NCI-H510A (cell line): ENCODE measurements around the gene BTC.
"Not testable (repeated sequence)": the region's sequence is repeated elsewhere in the genome, so short reads cannot be mapped to it uniquely, and the experiment has no call there.

Experiments used
- DNase-seq: peaks from one replicate; lab custom pipeline; 2025; lab: John Stamatoyannopoulos, UW

Gene BTC

DNA sequence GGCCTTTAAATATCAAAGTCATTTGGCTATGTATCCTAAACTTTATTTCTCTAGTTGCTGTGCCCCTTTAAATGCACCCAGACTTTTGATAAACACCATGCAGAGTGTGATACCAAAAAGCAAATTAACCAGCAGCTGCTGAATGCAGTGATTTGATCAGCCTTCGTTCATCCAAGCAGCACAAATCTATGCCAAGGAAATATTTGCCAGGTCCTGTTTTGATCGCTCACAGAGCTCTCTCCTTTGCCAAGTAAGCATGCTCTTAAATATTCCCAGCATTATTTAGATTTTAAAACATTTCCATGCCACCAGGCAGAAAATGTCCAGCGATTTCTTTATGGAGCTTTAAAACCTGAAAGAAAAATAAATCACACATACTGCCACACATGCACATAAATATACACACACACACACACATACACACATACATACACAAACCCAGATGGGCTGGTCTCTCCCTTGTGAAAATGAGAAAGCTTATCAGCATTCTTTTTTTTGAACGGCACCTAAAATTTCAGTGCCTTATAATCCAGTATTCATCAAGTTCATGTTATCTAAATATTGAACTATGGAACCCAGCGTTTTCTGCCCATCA lies 35.7 kb downstream of the BTC start:
- no peak for DNase-seq

DNA sequence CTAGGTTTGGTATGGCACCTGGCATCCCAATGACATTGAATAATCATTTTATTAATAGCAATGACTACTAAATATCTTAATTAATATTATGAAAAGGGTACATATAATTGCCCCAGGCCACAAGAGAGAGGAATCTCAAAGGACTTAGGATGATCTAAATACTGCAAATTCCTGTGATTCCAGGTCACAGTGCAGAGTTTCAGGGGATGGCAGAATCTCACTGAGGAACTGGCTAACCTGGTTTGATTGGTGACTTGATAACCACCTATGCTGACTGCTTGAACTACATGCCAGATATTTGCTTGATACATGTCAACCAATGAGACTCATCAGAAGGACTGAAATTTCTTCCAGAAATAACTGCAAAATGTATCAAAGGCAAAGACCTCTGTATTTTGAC lies 37.2 kb downstream of the BTC start:
- DNase-seq = no peak

DNA sequence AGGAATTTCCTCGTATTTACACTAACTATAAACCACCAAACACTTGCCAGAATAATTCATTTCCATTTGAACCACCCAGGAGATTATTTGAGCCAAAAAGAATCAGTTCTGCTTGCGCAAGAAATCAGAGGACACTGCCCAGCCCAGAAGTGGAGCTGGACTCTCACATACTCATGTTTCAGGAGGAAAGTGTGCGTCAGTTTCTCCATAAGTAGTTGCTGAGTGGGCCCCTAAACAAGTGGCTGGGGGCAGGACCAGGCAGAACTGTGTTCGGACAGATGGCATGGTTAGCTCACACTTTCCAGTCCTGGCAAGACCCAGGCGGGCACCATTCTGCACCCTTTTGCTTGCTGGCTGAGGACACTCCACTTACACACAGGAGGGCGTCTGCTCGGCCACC lies 38.8 kb downstream of the BTC start:
- DNase-seq = no peak

DNA sequence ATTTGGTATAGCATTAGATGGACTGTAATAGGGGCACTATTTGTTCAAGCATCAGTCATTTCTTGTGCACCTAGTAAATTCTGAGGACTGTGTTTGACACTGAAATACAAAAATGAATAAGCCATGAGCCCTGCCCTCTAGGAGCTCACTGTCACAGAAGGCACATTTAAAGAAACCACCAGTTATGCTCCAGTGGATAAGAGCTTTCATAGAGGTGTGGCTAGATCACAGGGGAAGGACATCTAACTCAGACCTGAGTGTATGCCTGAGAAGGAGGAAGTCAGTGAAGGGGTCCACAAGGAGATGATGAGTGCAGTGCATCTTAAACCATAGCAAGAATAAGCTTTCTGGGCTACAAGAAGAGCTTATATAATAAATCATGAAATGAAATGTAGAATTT lies 40.1 kb downstream of the BTC start:
- DNase-seq = no peak

DNA sequence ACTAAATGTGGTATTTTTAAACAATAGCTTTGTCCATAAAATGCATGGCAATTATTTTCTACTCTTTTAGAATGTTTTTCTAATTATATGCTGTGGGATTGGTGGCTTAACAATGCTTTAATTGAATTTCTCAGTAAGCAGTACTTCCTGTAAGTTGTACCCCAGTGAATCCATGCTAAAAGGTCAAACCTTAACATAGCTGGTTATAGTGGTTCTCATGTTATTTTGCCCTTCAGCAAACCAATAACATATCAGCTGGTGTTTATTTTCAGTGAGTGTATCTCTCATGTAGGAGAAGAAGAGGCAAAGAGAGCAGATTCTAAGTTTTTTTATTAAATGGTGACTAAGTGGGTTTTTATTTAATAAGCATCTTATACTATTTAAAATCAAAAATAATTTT lies 41.5 kb downstream of the BTC start:
- no peak for DNase-seq

DNA sequence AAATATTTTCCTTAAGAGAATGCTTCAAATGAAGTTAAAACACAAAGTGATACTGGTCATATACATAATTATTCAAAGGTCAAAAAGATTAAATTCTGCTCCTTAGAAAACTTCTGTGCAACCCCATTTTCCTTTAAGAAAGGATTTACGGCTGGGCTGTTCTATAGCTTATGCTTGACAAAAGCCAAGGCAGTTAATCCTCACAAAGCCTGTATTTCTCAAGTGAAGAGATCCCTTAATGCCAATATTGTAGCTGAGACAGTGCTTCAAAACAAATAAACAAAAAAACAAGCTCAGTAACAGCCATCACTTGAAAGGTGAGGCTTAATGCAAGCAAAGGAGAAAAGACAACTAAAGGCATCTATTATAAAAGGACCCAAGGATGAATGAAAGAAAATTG lies 42.5 kb downstream of the BTC start:
- DNase-seq = no peak

DNA sequence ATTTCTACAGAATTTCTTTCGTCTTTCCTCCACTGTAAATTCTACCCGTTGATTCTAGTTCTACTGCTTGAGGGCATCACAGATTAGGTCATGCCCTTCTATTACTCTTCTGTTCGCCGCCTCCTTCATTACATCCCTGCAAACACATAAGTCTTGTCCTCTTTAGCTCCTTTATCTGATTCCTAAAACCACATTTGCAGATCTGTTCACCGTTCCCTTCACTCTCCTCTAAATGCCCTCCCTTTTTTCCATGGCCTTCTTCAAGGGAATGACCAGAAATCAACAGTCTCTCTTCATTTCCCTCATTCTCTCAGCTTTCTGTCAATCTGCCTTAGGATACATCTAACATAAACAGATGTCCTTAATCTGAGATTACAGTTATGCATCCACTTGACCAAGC lies 43.1 kb downstream of the BTC start:
- DNase-seq = no peak

DNA sequence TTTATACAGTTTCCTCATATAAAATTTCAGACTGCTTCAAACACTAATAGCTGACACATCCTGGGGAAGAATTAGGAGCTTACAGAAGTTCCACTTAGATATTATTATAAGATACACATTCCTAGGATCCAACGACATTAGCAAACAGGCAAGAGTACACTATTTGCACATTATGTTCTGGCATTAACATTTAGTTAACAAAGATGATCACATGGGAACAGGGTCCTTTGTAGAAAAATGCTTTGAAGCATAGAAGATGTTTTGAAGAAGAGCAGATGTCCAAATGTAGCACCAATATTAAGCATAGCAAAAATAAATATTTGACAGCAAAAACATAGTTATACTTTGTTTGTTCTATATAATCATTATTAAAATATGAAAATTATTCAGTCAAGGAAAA lies 52.1 kb downstream of the BTC start:
- DNase-seq = no peak

DNA sequence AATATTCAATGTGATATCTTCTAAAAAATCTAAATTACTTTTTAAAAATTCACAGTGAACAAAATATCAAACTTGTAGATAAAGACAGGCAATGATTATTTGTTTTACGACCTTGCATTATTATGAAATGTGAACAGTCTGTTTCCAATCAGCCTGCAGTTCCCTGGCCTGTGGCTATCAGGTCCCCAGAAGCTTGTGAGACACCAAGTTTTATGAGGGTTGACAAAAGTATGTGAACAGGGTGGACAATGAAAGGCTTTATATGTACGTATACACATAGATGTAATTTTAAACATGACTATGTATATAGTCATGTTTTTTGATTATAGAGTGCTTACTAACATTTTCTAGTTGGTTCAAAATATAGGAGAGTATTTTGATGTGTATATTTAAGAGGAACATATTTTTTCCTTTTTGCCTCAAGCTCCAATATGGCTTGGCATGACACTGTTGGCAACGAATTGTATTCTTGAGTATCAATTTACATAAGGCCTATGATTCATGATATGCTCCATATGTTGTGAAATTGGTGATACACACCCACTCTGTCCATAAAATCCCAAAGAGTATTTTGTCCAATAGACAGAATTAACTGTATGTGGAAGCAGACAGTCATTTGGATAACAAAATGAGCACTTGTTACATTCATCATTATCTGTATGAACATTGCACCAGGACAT lies 55.7 kb downstream of the BTC start:
- DNase-seq = no peak

DNA sequence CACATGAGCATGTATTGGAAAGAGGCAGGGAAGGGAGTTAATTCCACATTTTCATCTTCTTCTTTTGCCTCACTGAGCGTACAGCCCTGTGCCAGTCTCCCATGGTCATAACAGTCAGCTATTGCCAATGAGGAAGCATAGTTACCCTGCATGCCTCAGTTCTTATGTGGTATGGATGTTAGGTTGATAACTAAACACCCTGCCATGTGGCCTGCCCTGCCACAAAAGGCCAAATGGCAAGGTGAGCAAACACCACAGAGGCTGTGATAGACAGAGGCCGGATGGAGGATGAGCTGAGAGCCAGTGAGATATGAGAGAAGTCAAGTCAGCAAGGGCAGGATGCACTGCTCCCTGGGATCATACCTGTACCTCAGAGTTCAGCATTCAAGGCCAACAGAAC lies 59.3 kb downstream of the BTC start:
- no peak for DNase-seq

DNA sequence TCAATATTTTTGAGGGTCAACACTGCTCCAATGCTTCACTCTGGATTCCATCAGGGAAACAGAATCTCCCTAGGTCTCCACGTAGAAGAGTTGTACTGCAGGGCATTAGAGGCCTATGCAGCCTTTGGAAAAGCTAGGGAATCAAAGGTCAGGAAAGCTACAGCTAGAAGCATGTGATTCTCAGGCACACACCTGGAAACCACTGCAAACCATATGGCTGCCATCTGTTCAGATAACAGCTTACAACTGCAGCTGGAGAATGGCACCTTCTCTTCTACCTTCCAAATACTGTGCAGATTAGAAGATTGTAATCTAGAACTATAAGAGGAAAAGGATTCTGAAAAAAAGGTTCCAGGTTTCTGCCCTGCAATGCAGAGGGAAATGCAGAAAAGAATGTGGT lies 60.6 kb downstream of the BTC start:
- no peak for DNase-seq

DNA sequence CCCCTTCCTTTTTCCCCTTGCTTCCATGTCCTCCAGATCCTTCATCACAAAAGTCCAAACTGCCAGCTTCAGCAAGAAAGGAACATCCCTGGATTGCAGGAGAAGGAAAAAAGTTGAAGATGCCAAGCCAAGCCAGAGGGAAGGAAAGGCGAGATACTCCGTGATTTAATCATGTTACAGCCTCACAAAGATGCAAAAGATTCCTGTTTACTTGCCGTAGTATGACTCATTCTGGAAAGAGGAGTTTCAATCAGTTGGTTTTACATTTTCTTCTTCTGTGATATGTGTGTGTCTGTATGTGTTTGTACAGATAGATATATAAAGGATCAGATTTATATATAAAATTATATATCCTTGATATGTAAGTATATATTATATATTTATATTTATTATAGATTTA lies 69.3 kb downstream of the BTC start:
- DNase-seq = no peak

DNA sequence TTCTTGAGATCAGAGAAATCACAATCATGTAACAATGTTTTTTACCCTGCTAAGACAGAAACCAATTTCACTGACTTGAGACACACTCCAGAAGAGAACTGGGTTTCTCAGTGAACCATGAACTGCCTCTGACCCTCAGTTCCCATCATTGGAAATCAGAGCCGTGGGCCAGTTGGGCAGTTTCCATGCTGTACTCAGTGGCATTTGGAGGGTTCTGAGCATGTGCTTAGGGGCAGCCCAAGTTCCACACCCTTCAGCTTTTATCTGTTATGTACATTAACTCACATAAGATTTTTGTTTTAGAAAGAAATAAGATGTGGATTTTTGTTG lies 77.9 kb downstream of the BTC start:
- DNase-seq = no peak

DNA sequence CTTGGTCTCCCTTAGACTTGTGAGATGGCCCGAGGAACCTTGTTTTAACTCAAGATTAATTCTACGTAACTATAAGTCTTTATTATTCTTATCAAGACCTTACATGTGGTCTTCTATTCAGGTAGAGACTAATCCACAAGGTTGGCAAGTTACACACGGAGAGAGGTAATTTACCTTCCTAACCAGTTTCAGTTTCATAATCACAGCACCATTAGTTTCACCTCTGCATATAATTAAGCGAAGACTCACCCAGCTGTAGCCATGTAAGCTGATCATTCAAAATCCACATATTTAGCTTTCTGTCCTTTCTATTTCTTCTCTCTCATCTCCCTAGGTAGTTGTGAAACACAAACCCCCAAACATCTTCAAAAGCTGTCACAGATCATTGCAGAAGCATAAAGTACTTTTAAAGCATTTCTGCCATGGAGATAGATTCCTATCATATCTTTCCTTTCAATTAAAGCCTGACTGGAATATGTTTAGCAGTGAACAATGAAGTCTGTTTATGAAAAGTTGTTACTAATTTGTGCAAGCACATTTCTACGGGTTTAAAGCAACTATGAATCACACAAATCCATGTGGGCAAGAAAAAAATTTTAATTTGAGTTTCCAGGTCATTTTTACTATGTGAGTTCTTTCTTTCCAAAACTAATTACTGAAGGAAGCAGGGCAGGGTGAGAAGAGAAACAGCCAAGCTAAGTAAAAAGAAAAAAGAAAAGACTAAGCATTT lies 78.5 kb downstream of the BTC start:
- no peak for DNase-seq

DNA sequence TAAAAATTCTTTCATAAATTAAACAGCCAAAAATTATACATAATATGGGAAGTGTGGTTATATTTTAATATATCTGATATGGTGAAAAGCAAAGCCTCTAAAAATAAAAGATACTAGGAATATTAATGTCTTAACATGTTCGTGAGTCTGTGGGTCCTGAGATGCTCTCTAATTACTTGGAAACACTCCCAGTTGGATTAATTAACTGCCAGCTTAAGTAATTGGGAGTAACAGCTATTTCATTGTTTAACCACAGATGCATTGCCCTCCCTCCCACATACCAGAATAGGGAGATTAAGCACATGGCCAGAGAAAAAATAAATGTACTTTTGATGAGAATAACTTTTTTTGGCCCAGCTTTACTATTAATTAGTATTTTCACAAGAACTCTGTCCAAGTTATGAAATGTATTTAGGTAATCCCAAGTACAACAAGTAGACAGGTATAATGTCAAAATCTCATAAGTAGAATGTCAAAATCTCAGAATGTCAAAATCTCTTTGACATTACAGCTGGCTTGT lies 79.7 kb downstream of the BTC start:
- no peak for DNase-seq

DNA sequence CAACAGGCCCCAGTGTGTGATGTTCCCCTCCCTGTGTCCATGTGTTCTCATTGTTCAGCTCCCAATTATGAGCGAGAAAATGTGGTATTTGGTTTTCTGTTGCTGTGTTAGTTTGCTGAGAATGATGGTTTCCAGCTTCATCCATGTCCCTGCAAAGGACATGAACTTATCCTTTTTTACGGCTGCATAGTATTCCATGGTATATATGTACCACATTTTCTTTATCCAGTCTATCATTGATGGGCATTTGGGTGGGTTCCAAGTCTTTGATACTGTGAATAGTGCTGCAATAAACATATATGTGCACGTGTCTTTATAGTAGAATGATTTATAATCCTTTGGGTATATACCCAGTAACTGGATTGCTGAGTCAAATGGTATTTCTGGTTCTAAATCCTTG lies 86.2 kb downstream of the BTC start:
- not testable (repeated sequence) for DNase-seq
